ENCODE results near the gene UVRAG. TPM values are rescaled to one million over a fixed set of nuclear protein-coding genes. Genes with fewer than 3 reads are reported as not detected.

The UVRAG gene
- total RNA-seq, 1 experiment from 2014 or later: 29.5 TPM

DNA sequence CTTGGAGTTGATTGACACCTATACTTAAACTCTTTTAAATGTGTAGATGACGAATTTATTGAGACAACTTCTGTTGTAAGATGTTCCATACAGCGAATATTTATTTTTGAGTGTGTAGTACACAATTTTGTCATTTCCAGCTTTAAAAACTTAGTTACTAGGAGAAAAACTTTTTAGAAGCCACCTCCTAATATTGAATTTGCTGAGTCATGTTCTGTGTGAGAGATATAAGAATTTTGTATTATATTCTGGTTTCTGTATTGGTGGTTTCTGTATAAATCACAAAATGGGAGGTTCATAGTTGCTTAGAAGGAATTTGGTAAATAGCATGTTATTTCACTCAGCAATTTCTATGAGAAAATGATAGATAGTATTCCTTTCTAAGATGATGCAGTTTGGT lies 220.0 kb downstream of the UVRAG start:
- ChIA-PET CTCF (no interaction called here), POLR2A (no interaction called here)
- no TSS peak for BruUV-seq (replicated peaks)
- ATAC-seq (no peak), DNase-seq (ENCODE audit: low read depth, low spot score) (no peak)
- Histone ChIP-seq H3K27me3 (ENCODE audit: control insufficient read depth, insufficient read depth, low read length) (no peaks in the 10 kb centered on the region), H3K27ac (ENCODE audit: low read length) (no peak overlapping the region), H3K36me3 (ENCODE audit: control insufficient read depth, insufficient read depth, low read length) (no peaks in the 10 kb centered on the region), H3K4me1 (ENCODE audit: control insufficient read depth, insufficient read depth, low read length) (peaks cover 23% of the 10 kb centered on the region), H3K4me3 (ENCODE audit: low read depth in 2 of 2, low read length in 2 of 2) (no peak overlapping the region), H3K9me3 (ENCODE audit: control insufficient read depth, insufficient read depth, low read depth, low read length) (no peaks in the 10 kb centered on the region)
- in situ Hi-C loops (cut with HindIII; ENCODE audit: low pct_unique_long_range_greater_than_20kb, low sequenced_read_pairs): loop anchor here (5.0 kb wide), 1 partner anchor 78 kb away; no protein-coding TSS in a partner anchor
- TF ChIP-seq, protein P1, sequence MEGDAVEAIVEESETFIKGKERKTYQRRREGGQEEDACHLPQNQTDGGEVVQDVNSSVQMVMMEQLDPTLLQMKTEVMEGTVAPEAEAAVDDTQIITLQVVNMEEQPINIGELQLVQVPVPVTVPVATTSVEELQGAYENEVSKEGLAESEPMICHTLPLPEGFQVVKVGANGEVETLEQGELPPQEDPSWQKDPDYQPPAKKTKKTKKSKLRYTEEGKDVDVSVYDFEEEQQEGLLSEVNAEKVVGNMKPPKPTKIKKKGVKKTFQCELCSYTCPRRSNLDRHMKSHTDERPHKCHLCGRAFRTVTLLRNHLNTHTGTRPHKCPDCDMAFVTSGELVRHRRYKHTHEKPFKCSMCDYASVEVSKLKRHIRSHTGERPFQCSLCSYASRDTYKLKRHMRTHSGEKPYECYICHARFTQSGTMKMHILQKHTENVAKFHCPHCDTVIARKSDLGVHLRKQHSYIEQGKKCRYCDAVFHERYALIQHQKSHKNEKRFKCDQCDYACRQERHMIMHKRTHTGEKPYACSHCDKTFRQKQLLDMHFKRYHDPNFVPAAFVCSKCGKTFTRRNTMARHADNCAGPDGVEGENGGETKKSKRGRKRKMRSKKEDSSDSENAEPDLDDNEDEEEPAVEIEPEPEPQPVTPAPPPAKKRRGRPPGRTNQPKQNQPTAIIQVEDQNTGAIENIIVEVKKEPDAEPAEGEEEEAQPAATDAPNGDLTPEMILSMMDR (IDR thresholded peaks at IDR 0.05): no peak
- TF ChIP-seq, protein P2, sequence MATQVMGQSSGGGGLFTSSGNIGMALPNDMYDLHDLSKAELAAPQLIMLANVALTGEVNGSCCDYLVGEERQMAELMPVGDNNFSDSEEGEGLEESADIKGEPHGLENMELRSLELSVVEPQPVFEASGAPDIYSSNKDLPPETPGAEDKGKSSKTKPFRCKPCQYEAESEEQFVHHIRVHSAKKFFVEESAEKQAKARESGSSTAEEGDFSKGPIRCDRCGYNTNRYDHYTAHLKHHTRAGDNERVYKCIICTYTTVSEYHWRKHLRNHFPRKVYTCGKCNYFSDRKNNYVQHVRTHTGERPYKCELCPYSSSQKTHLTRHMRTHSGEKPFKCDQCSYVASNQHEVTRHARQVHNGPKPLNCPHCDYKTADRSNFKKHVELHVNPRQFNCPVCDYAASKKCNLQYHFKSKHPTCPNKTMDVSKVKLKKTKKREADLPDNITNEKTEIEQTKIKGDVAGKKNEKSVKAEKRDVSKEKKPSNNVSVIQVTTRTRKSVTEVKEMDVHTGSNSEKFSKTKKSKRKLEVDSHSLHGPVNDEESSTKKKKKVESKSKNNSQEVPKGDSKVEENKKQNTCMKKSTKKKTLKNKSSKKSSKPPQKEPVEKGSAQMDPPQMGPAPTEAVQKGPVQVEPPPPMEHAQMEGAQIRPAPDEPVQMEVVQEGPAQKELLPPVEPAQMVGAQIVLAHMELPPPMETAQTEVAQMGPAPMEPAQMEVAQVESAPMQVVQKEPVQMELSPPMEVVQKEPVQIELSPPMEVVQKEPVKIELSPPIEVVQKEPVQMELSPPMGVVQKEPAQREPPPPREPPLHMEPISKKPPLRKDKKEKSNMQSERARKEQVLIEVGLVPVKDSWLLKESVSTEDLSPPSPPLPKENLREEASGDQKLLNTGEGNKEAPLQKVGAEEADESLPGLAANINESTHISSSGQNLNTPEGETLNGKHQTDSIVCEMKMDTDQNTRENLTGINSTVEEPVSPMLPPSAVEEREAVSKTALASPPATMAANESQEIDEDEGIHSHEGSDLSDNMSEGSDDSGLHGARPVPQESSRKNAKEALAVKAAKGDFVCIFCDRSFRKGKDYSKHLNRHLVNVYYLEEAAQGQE (IDR thresholded peaks at IDR 0.05; ENCODE audit: insufficient read depth in 1 of 2, low read depth in 2 of 2, low read length in 1 of 2): no peak
- no peak for TF ChIP-seq SIN3A (IDR thresholded peaks at IDR 0.05; ENCODE audit: borderline replicate concordance, insufficient read depth, low read depth, low read length)
- intact Hi-C loops (cut with micrococcal nuclease; ENCODE audit: unreplicated experiment): no loop called here

DNA sequence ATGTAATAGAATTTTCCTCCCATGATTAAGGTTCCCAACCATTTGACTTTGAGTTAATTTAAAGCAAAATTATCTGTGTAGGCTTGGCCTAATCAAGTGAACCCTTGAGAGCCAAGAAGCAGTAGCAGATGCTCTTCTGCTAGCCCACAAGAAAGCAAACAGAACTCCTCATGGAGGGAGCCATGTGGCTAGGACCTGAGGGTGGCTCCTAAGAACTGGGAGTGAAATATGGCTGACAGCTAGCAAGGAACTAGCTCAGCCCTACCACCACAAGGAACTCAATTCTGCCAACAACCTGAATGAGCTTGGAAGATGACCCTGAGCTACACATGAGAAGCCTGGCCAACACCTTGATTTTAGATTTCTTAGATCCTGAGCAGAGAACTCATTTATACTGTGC lies 223.6 kb downstream of the UVRAG start:
- H3K36me3 ChIP-seq (ENCODE audit: control insufficient read depth, insufficient read depth, low read length): no peaks in the 10 kb centered on the region
- BruUV-seq (replicated peaks): no TSS peak
- no peaks in the 10 kb centered on the region for H3K9me3 ChIP-seq (ENCODE audit: control insufficient read depth, insufficient read depth, low read depth, low read length)
- TF ChIP-seq POLR2AphosphoS5 (IDR thresholded peaks at IDR 0.05; ENCODE audit: low read depth, low read length) (no peak), TCF7L2 (IDR thresholded peaks at IDR 0.05; ENCODE audit: low read depth, low read length) (no peak), SIN3A (IDR thresholded peaks at IDR 0.05; ENCODE audit: borderline replicate concordance, insufficient read depth, low read depth, low read length) (no peak)
- TF ChIP-seq, protein P2 (IDR thresholded peaks at IDR 0.05; ENCODE audit: insufficient read depth in 1 of 2, low read depth in 2 of 2, low read length in 1 of 2): no peak
- TF ChIP-seq, protein P1 (IDR thresholded peaks at IDR 0.05): no peak
- H3K4me1 ChIP-seq (ENCODE audit: control insufficient read depth, insufficient read depth, low read length): no peaks in the 10 kb centered on the region
- ChIA-PET POLR2A (no interaction called here), CTCF (no interaction called here)
- no peak overlapping the region for H3K4me3 ChIP-seq (ENCODE audit: low read depth in 2 of 2, low read length in 2 of 2)
- H3K27ac ChIP-seq (ENCODE audit: low read length): no peak overlapping the region
- intact Hi-C loops (cut with micrococcal nuclease; ENCODE audit: unreplicated experiment) (no loop called here), in situ Hi-C loops (cut with HindIII; ENCODE audit: low pct_unique_long_range_greater_than_20kb, low sequenced_read_pairs) (loop anchor here (5.0 kb wide), 1 partner anchor 81 kb away; no protein-coding TSS in a partner anchor)
- ATAC-seq: no peak
- DNase-seq (ENCODE audit: low read depth, low spot score): no peak
- H3K27me3 ChIP-seq (ENCODE audit: control insufficient read depth, insufficient read depth, low read length): no peaks in the 10 kb centered on the region

All from Panc1 (cell line).